GM11168 (cell line): ENCODE measurements around the gene IL5.

Experiments
- in situ Hi-C: fragments of 300-500 bp; cut with MboI; formaldehyde crosslinking; loops from one replicate; pipeline ENCODE4 v1.12.0; 2022; ENCODE audit warnings: low sequenced_read_pairs; ENCODE audit not compliant: unreplicated experiment

The IL5 gene

GRCh38 chr5:132500931-132501628, 42.2 kb downstream of the IL5 start:
- in situ Hi-C loops = loop anchor here (5.0 to 25.0 kb wide), 2 partner anchors 119 to 239 kb away; partner anchors contain the start of gene PDLIM4

- in situ Hi-C loops = loop anchor here (5.0 to 25.0 kb wide), 2 partner anchors 118 to 238 kb away; partner anchors contain the start of gene PDLIM4
Measured at GRCh38 chr5:132500244-132500930, 42.9 kb downstream of the IL5 start.

GRCh38 chr5:132499440-132500243, 43.7 kb downstream of the IL5 start:
- in situ Hi-C loops = loop anchor here (5.0 to 25.0 kb wide), 2 partner anchors 117 to 237 kb away; partner anchors contain the start of gene PDLIM4

- in situ Hi-C loops = no loop called here
Measured at GRCh38 chr5:132498686-132499271, 44.5 kb downstream of the IL5 start.

GRCh38 chr5:132498152-132498551, 45.2 kb downstream of the IL5 start:
- in situ Hi-C loops = no loop called here

GRCh38 chr5:132497488-132497997, 45.8 kb downstream of the IL5 start:
- in situ Hi-C loops = no loop called here

- in situ Hi-C loops = no loop called here
Measured at GRCh38 chr5:132496631-132497487, 46.5 kb downstream of the IL5 start.

GRCh38 chr5:132496191-132496630, 47.1 kb downstream of the IL5 start:
- in situ Hi-C loops = no loop called here

GRCh38 chr5:132495667-132496190, 47.6 kb downstream of the IL5 start:
- in situ Hi-C loops = no loop called here

GRCh38 chr5:132493821-132494220, 49.5 kb downstream of the IL5 start:
- in situ Hi-C loops = no loop called here

GRCh38 chr5:132493241-132493640, 50.1 kb downstream of the IL5 start:
- in situ Hi-C loops = no loop called here

- in situ Hi-C loops = no loop called here
Measured at GRCh38 chr5:132492386-132493125, 50.8 kb downstream of the IL5 start.
